Endothelial cell of umbilical vein (primary cell): Measurements from ENCODE around the gene KDM4D. TPM values are rescaled to one million over a fixed set of nuclear protein-coding genes. Genes with fewer than 3 reads are reported as not detected.

Experiments used
- BruUV-seq: library from RNA; stranded (reverse); fragments of 400-500 nt; replicated peaks from 2 replicates; lab custom pipeline; 2021; lab: Mats Ljungman, UMichigan
- CTCF ChIA-PET: fragments of 300-600, 350-600 bp; sonication (Branson Sonifier 250); formaldehyde crosslinking; loops from one replicate; lab custom pipeline; 2021; ENCODE audit warnings: antibody characterized with exemption, inconsistent platforms; lab: Charles Lee
- POLR2A ChIA-PET: fragments of 300-600, 350-600 bp; sonication (Branson Sonifier 250); formaldehyde crosslinking; loops from one replicate; lab custom pipeline; 2021; ENCODE audit warnings: antibody characterized with exemption, inconsistent platforms; lab: Charles Lee
- DNase-seq: peaks from one replicate; pipeline ENCODE4 v3.0.0-alpha.2; 2011; ENCODE audit warnings: low read depth, low spot score
- FAIRE-seq: peaks from 2 replicates; lab custom pipeline; 2011; peaks lifted over from hg19 to GRCh38; lab: Jason Lieb, UNC
- H2AFZ ChIP-seq: 2 replicates; pipeline ENCODE4 v1.6.0; 2012; ENCODE audit warnings: low read depth, low read length, control low read depth, inconsistent platforms
- H3K27ac ChIP-seq: 2 replicates; pipeline ENCODE4 v1.5.1; 2011; ENCODE audit warnings: low read depth, mild to moderate bottlenecking, control low read depth, low read length, moderate library complexity; ENCODE audit not compliant: insufficient read depth
- H3K27me3 ChIP-seq, 2 experiments: 2 replicates each; pipeline versions ENCODE4 v1.6.0 to v1.6.1; 2011; ENCODE audit warnings: low read length in 2 of 2, mixed read lengths in 1 of 2; ENCODE audit not compliant: control insufficient read depth in 2 of 2, insufficient read depth in 2 of 2
- H3K36me3 ChIP-seq, 2 experiments: 2 replicates in 1 of 2; 3 replicates in 1 of 2; pipeline ENCODE4 v1.5.1; 2011; ENCODE audit warnings: low read length in 2 of 2, mild to moderate bottlenecking in 1 of 2, moderate library complexity in 1 of 2; ENCODE audit not compliant: control insufficient read depth in 2 of 2, insufficient read depth in 2 of 2; ENCODE audit errors: extremely low read depth in 1 of 2
- H3K4me1 ChIP-seq: 3 replicates; pipeline ENCODE4 v1.5.1; 2011; ENCODE audit warnings: mild to moderate bottlenecking, low read length; ENCODE audit not compliant: control insufficient read depth, insufficient read depth; ENCODE audit errors: extremely low read depth
- H3K4me2 ChIP-seq: 2 replicates; pipeline ENCODE4 v1.6.1; 2011; ENCODE audit warnings: low read length, control low read depth, mixed read lengths; ENCODE audit not compliant: insufficient read depth
- H3K4me3 ChIP-seq, 3 experiments: fragments of 200-600 bp in 1 of 3; sonication (generic), shearing (Covaris generic) in 1 of 3; replicated peaks in 1 of 3; 2 replicates each; pipeline ENCODE4 v1.5.1; 2011 to 2016; ENCODE audit warnings: control low read depth in 3 of 3, low read length in 3 of 3, mild to moderate bottlenecking in 2 of 3, inconsistent platforms in 1 of 3, low read depth in 1 of 3, moderate library complexity in 1 of 3; ENCODE audit not compliant: insufficient read depth in 1 of 3
- H3K79me2 ChIP-seq: 2 replicates; pipeline ENCODE4 v1.6.0; 2012; ENCODE audit warnings: low read length, inconsistent platforms; ENCODE audit not compliant: control insufficient read depth, insufficient read depth
- H3K9ac ChIP-seq: replicated peaks from 2 replicates; pipeline ENCODE3; 2011; ENCODE audit warnings: low read length, control low read depth; ENCODE audit not compliant: insufficient read depth; ENCODE audit errors: extremely low read depth
- H3K9me1 ChIP-seq: replicated peaks from 3 replicates; pipeline ENCODE4 v1.6.0; 2011; ENCODE audit warnings: mild to moderate bottlenecking, low read length; ENCODE audit not compliant: control insufficient read depth, insufficient read depth; ENCODE audit errors: extremely low read depth
- H3K9me3 ChIP-seq: replicated peaks from 2 replicates; pipeline ENCODE4 v1.5.1; 2012; ENCODE audit warnings: low read length, inconsistent platforms; ENCODE audit not compliant: control insufficient read depth, insufficient read depth
- H4K20me1 ChIP-seq: replicated peaks from 2 replicates; pipeline ENCODE3; 2011; ENCODE audit warnings: mild to moderate bottlenecking, low read length; ENCODE audit not compliant: control insufficient read depth, insufficient read depth; ENCODE audit errors: extremely low read depth
- EZH2 ChIP-seq: IDR thresholded peaks from 2 replicates; pipeline ENCODE4 v1.6.1; 2012; ENCODE audit warnings: borderline replicate concordance, low read depth, mild to moderate bottlenecking, moderate library complexity, low read length, inconsistent platforms; ENCODE audit not compliant: severe bottlenecking
- FOS ChIP-seq: IDR thresholded peaks from 2 replicates; pipeline ENCODE4 v1.6.1; 2011; ENCODE audit warnings: mild to moderate bottlenecking, low read length, moderate library complexity, borderline replicate concordance; ENCODE audit not compliant: insufficient read depth
- GATA2 ChIP-seq: IDR thresholded peaks from 2 replicates; pipeline ENCODE4 v1.7.0; 2011; ENCODE audit warnings: low read depth, mild to moderate bottlenecking, moderate library complexity, mixed read lengths, low read length; ENCODE audit not compliant: insufficient read length, insufficient read depth
- JUN ChIP-seq: IDR thresholded peaks from 2 replicates; pipeline ENCODE4 v1.6.1; 2011; ENCODE audit warnings: borderline replicate concordance, low read depth; ENCODE audit not compliant: insufficient read length, insufficient read depth
- MYC ChIP-seq: IDR thresholded peaks from one replicate; pipeline ENCODE4 v1.6.1; 2011; ENCODE audit warnings: mild to moderate bottlenecking, low read depth, low read length
- POLR2A ChIP-seq: IDR thresholded peaks from 2 replicates; pipeline ENCODE4 v1.6.1; 2012; ENCODE audit warnings: low read depth, mild to moderate bottlenecking, control low read depth, low read length
- POLR2AphosphoS5 ChIP-seq: IDR thresholded peaks from 2 replicates; pipeline ENCODE4 v1.6.1; 2012; ENCODE audit warnings: low read depth, mild to moderate bottlenecking, control low read depth, low read length, moderate library complexity; ENCODE audit not compliant: insufficient read depth
- dilution Hi-C: fragments of 300-500 bp; cut with MboI; formaldehyde crosslinking; loops from one replicate; pipeline ENCODE4 v1.15.0; 2019; ENCODE audit warnings: low sequenced_read_pairs; ENCODE audit not compliant: extremely low pct_ligation_motif_present
- intact Hi-C: fragments of 100-400 bp; cut with micrococcal nuclease; formaldehyde crosslinking; loops from one replicate; pipeline ENCODE4 v1.10.0; 2022
- polyA plus RNA-seq, 4 experiments: library from polyadenylated mRNA; depleted of rRNA in 3 of 4; stranded (reverse) in 3 of 4; unstranded in 1 of 4; fragments of >200 nt; gene quantifications; 2 replicates each; pipeline versions ENCODE4 v1.2.1 to v1.2.3, GENCODE V29; 2011 to 2012; ENCODE audit warnings: missing spikeins in 1 of 4
- total RNA-seq: library from RNA; stranded (reverse); gene quantifications from 2 replicates; pipeline ENCODE4 v1.2.3, GENCODE V29; 2021
- TF ChIP-seq, protein P1 (sequence below), 2 donors: IDR thresholded peaks; 1 replicate in 1 of 2; 2 replicates in 1 of 2; pipeline ENCODE4 v1.5.1; 2011; ENCODE audit warnings: low read length in 2 of 2, mild to moderate bottlenecking in 2 of 2, moderate library complexity in 2 of 2, control low read depth in 1 of 2, inconsistent platforms in 1 of 2, low read depth in 1 of 2; ENCODE audit not compliant: insufficient read depth in 1 of 2; ENCODE audit errors: extremely low read depth in 1 of 2
- TF ChIP-seq, protein P2 (sequence below): IDR thresholded peaks from 2 replicates; pipeline ENCODE4 v1.6.1; 2011; ENCODE audit not compliant: insufficient read depth, insufficient read length

The KDM4D gene
- total and polyA plus RNA-seq, 2 donors (not counting 3 experiments of a cell fraction or from before 2014, with no cell fraction given), result 1.0 to 1.3 TPM

DNA sequence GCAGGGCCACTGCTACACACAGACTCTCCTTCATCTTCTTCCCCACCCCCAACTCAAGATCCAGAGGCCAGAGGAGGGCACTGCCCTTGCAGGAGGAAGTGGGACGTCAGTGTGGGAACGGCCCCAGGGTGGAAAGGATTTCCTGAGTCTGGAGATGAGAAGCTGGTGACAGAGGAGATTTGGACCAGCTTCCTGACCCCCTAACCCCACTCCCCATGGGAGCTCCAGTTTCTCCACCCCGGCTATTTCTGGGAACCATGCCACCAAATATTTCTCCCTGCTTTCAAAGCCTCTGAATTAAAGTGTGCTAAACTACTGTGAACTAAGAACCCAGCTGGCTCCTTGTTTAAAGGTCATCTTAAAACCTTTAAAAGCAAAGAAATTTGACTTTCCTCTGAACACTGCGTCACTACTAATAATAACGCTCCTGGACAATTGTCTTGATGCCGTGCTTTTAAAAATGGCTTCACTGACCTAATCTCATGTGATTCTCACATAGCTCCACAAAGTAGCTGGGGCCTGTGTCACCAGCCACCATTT, 46.7 kb upstream of the KDM4D start:
- no TSS peak for BruUV-seq
- FAIRE-seq, result peak; percentile 95
- Histone ChIP-seq H3K79me2 (no peaks in the 10 kb centered on the region), H3K9me1 (no peaks in the 10 kb centered on the region), H3K4me1 (peaks cover 39% of the 10 kb centered on the region), H2AFZ (no peak overlapping the region), H3K4me2 (peak overlapping the region; percentile 6), H3K36me3 (no peaks in the 10 kb centered on the region), H3K9ac (peak overlapping the region; percentile 68), H3K9me3 (no peaks in the 10 kb centered on the region), H3K27me3 (no peaks in the 10 kb centered on the region), H3K4me3 (no peak overlapping the region), H3K27ac (peak overlapping the region; percentile 92), H4K20me1 (no peaks in the 10 kb centered on the region)
- peak; percentile 35 for TF ChIP-seq FOS
- no peak for TF ChIP-seq EZH2
- TF ChIP-seq POLR2AphosphoS5, result peak; percentile 89
- TF ChIP-seq GATA2, result peak; percentile 68
- TF ChIP-seq, protein P1, sequence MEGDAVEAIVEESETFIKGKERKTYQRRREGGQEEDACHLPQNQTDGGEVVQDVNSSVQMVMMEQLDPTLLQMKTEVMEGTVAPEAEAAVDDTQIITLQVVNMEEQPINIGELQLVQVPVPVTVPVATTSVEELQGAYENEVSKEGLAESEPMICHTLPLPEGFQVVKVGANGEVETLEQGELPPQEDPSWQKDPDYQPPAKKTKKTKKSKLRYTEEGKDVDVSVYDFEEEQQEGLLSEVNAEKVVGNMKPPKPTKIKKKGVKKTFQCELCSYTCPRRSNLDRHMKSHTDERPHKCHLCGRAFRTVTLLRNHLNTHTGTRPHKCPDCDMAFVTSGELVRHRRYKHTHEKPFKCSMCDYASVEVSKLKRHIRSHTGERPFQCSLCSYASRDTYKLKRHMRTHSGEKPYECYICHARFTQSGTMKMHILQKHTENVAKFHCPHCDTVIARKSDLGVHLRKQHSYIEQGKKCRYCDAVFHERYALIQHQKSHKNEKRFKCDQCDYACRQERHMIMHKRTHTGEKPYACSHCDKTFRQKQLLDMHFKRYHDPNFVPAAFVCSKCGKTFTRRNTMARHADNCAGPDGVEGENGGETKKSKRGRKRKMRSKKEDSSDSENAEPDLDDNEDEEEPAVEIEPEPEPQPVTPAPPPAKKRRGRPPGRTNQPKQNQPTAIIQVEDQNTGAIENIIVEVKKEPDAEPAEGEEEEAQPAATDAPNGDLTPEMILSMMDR (IDR thresholded peaks at IDR 0.05; ENCODE audit: extremely low read depth in 1 of 2, insufficient read depth in 1 of 2, low read depth in 1 of 2, low read length in 2 of 2), result no peak
- peak; percentile 57 for TF ChIP-seq JUN
- TF ChIP-seq POLR2A, result peak; percentile 43
- TF ChIP-seq, protein P2, sequence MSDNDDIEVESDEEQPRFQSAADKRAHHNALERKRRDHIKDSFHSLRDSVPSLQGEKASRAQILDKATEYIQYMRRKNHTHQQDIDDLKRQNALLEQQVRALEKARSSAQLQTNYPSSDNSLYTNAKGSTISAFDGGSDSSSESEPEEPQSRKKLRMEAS, result no peak
- TF ChIP-seq MYC, result no peak
- ChIA-PET POLR2A (interaction anchor here (1.7 kb wide), 1 partner anchor 47 kb away, joined by 5 read pairs; the partner anchor contains the start of genes CWC15 and KDM4D), CTCF (interaction anchor here (0.7 to 1.4 kb wide), 8 partner anchors 11 to 186 kb away, joined by 3 to 17 read pairs (median 4); no protein-coding TSS in a partner anchor)
- peak; percentile 94 for DNase-seq
- intact Hi-C loops, result loop anchor here (1.0 to 5.0 kb wide), 6 partner anchors 8 to 194 kb away; no protein-coding TSS in a partner anchor
- dilution Hi-C loops, result no loop called here
